NCI-H2196 treated with DMSO at 0.1 percent for 48 hours (cell line): ENCODE results near the gene AGAP1.
"Not testable (repeated sequence)": the region's sequence is repeated elsewhere in the genome, so short reads cannot be mapped to it uniquely, and the experiment has no call there.

Source experiments
- DNase-seq: peaks from one replicate; lab custom pipeline; 2025; ENCODE audit not compliant: unreplicated experiment; lab: John Stamatoyannopoulos, UW

The AGAP1 gene

DNA sequence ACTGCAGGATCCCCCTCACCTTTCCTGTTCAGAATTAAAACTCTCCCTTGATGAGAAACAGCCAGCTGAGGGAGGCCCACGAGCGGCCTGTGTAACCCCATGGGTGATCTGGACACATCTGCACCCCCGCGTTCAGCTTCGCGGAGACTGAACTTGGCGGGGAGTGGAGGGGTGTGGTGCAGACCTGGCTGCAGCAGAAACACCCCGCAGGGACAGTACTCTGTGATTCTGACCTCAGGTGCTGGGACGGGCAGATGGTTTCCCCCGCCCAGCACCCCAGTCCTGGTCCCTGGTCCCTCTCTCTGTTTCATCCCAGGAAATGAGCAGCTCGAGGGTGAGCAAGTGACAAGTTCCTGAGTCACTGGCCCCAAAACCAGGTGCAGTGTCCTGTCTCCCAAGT, 633.2 kb downstream of the AGAP1 start:
- DNase-seq: no peak

DNA sequence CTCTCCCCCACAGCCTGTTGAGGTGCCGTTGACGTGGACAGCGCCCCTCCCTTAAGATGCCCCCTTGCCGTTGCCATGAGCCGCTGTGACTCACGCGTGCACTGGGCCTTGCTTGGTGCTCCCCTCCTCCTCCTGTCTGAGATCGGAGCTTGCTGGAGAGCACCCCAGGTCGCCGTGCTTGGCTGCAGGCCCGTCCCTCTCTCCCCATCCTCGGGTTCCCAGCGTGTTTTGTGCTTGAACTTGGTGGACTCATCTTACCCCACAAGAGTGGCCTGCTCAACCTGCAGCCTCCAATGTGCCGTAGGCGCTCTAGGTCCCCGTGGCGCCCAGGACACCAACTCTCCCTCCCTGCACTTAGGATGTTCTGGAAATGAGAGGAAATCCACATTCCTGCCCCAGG, 634.5 kb downstream of the AGAP1 start:
- DNase-seq: no peak

GRCh38 chr2:236129935-236130334, 636.1 kb downstream of the AGAP1 start:
- DNase-seq: no peak

DNA sequence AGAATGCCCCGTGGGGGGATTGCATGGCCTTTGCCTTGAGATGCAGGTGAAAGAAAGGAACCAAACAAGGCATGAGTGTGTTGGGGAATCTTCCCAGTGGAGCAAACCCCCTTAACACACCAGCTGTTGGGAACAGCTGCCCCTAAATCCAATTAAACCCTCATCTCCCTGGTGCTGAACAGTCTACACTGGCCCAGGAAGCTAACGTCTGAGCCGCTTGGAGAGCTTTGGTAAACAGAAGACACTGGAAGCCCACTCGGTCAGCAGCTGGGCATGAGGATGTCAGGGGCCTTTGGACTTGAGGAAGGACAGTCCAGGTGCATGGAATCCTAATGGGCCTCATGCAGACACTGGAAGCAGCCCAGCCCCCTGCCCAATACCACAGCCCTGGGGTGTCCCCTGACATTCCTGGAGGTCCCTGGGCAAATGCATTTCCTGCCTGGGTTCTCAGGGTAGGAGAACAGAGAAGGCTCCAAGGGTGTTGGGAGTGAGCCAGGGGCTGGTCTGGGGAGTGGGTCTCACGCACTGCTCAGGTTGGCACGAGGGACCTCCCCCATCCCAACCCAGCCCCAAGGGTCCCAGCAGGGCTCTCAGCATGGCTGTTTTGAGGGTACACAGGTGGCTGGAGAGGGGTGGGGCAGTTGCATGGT, 636.6 kb downstream of the AGAP1 start:
- no peak for DNase-seq

DNA sequence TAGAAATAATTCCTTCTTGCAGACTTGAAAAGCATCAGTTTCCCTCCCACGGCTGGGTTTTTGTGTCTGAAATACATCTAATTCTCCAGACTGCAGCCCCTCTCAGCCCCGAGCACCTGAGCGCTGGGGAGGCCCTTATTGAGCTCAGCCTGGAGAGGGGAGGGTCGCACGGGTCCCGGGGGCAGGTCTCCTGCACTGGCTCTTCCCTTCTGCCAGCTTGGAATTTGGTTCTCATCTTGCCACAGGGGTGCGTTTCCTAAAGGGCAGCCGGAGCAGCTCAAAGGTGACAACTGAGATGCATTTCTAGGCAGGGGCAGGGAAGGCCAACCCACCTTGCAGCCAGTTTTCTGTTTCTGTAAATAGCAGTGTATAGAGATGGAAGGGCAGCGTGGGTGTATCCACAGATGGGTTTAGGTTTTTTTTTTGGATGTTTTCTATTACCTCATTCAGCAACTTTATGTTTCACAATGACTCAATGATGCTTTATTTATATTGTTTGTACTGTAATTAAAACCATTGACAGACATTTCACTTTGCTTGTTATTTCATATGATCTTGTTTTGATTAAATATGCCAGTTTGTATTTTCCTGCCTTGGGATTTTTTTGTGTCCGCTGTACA, 637.3 kb downstream of the AGAP1 start:
- DNase-seq: no peak

DNA sequence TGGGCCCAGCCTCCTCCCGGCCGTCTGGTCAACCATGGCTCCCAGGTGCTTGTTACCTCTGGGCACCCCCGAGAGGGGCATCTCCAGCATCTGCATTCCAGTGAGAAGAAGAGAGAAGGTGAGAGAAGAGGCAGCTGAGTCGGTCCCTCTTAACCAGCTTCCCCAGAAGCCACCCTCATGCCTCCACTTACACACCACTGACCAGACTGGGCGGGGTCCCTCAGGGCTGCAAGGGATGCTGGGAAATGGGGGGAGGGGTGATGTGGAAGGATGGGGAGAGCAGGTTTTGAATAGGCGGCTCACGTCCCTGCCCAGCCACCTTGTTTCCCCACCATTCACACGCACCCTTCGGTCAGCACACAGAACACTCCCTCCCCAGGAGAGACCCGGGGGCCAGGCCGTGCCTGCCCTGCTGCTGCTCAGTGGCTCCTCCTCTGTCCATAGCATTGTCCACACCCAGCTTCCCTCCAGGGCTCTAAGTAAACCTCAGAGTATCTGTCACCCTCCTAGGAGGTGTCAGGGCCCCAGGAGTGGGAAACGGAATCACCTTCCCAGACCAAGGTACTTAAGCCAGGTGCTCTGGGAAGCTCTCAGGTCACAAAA, 639.7 kb downstream of the AGAP1 start:
- no peak for DNase-seq

GRCh38 chr2:236136538-236136937, 642.7 kb downstream of the AGAP1 start:
- no peak for DNase-seq

DNA sequence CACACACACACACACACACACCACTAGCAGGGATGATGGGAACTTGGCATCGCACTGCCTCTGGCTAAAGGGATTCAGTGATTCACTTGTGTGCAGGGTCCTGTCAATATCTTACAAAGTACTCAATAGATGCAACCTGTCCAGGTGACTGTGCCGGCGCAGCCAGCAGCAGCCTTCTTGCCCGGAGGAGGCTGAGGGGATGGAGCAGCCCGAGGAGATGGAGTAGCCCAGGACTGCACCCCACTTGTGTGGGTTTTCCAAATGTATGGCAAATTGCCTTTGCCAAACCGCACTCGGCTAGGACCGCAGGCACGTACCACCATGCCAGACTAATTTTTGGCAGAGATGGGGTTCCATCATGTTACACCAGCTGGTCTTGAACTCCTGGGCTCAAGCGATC, 643.2 kb downstream of the AGAP1 start:
- DNase-seq: no peak

DNA sequence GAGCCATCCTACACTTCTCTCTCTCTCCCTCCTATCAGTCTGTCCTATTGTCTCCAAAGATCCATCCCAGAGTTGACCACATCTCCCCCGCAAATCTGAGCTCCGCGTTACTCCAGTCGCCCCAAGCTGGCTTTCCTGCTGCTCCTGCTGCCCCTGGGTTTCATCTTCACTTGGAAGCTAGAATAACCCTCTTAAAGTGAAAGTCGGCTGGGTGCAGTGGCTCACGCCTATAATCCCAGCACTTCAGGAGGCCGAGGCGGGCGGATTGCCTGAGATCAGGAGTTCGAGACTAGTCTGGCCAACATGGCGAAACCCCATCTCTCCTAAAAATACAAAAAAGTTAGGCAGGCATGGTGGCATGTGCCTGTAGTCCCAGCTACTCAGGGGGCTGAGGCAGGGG, 647.8 kb downstream of the AGAP1 start:
- not testable (repeated sequence) for DNase-seq

DNA sequence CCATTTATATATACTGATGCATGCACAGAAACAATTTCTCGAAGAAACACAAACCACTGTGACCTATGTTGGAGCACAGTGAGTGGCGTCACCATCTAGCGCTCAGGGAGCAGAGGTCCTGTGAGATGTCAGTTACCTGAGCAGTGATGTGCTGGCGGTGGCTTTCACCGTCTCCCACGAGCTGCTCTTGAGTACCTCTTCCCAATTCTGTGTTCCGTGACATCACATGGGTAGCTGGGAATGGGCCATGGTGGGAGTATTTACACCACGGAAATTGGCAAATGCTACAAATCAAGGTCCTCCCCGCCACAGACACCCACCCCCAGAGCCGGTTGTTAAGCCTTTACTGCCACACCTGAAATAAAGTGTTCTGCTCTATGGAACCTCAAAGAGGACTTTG, 650.0 kb downstream of the AGAP1 start:
- no peak for DNase-seq

DNA sequence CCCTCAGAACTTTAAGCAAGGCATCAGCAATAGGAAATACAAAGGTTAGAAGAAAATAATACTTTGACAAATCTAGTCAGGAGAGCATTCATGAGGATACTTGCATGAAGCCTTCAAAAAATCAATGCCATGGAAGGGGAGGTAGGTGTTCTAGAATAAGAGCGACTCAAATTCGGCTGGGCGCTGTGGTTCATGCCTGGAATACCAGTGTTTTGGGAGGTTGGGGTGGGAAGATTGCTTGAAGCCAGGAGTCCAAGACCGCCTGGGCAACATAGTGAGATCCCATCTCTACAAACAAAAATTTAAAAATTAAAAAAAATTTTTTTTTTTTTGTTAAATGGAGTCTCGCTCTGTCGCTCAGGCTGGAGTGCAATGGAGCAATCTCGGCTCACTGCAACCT, 652.6 kb downstream of the AGAP1 start:
- DNase-seq: no peak

GRCh38 chr2:236155406-236155805, 661.6 kb downstream of the AGAP1 start:
- no peak for DNase-seq

DNA sequence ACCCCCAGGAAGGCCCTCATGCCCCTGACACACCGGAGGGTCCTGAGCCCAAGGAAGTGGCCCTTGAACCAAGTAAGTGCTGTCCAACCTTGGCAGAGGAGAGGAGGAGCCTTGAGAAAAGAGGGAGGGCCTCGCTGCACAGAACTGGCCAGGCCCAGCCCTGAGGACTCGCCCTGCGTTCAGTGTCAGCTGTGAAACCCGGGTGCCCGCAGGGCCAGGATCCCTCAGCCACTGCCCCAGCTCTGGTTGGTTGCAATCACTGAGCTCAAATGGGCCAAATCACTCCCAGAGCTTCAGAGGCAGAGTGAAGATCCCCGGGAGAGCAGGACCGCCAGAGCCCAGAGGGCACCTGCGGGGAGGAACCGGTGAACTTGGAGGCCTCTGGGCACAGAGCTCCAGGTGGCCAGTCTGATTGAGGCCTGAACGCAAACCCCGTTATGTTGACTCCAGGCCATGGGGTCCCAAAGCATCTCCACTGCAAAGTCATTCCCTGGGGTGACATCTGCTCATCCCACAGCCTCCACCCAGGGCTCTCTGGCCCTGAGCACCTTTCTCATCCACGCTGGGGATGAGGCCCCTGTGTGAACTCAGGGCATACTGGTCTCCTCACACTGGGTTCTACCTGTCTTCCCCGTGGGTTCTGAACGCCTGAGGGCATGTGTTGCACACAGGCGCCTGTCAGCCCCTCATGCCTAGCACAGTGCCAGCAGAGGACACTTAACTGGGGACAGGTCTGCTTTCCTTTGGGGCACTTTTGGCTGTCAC, 662.4 kb downstream of the AGAP1 start:
- no peak for DNase-seq

GRCh38 chr2:236156860-236157194, 663.0 kb downstream of the AGAP1 start:
- DNase-seq: no peak

GRCh38 chr2:236157366-236157765, 663.5 kb downstream of the AGAP1 start:
- no peak for DNase-seq

- no peak for DNase-seq
These were observed 664.1 kb downstream of the AGAP1 start for GRCh38 chr2:236157815-236158498.

DNA sequence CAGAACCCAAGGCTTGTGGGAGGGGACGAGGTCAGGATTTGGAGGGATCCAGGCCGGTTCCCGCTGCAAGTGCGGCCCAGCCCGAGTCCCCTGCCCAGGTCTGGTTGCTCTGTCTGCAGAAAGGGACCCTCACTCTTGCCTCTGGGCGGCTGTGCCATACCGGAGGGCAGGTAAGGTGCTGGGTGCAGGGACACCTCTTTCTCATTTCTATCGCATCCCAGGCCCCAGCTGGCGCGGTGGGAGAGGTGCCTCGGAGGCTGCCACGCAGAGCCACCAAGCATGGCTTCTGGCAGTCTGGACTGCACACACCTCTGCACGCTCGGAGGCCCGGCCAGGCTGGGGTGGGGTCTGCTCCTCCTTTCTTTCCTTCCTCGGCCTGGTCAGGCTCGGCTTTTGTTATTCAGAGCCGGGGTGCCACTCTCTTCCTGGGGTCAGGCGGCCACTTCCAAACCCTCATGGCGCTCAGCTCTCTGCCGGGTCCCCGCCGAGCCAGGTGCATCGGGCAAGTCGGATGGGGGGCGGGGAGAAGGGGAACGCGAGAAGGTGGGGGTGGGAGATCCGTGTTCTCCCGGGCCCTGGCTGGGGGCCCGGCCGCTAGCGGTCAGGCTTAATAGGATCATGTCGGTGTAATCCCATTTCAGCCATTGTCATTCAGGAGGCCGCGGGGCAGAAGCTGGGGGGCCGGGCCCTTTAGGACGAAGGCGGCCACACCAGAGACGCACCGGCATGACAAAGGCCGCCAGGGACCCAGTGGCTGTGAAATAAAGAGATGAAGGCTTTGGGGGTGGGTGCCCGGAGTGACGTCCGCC, 665.3 kb downstream of the AGAP1 start:
- DNase-seq: no peak

- no peak for DNase-seq
These were observed 665.9 kb downstream of the AGAP1 start for GRCh38 chr2:236159778-236160170.

GRCh38 chr2:236160366-236161081, 666.7 kb downstream of the AGAP1 start:
- no peak for DNase-seq

- no peak for DNase-seq
These were observed 667.2 kb downstream of the AGAP1 start for GRCh38 chr2:236161082-236161462.
